ENCODE results near the gene IL1RAP. TPM values are rescaled to one million over a fixed set of nuclear protein-coding genes. Genes with fewer than 3 reads are reported as not detected.
"Not testable (repeated sequence)": the region's sequence is repeated elsewhere in the genome, so short reads cannot be mapped to it uniquely, and the experiment has no call there.

The IL1RAP gene
- total and polyA plus RNA-seq, 4 donors = 15.4 to 26.7 (median 21.4) TPM

- H3K4me3 ChIP-seq (ENCODE audit: low read depth, low read length) = no peak overlapping the region
- no CpG with 5 or more reads among the region's 4 CpGs for WGBS (ENCODE audit: insufficient coverage)
- no peak overlapping the region for H3K27ac ChIP-seq (ENCODE audit: low read depth, low read length)
- no peak for DNase-seq (ENCODE audit: low read depth in 4 of 6, low spot score in 6 of 6)
- H3K9me3 ChIP-seq (ENCODE audit: control insufficient read depth, insufficient read depth, low read length) = no peaks in the 10 kb centered on the region
- no peaks in the 10 kb centered on the region for H3K27me3 ChIP-seq (ENCODE audit: control insufficient read depth, insufficient read depth, low read length)
- no peaks in the 10 kb centered on the region for H3K4me1 ChIP-seq (ENCODE audit: control insufficient read depth, insufficient read depth, low read length)
- no peaks in the 10 kb centered on the region for H3K36me3 ChIP-seq (ENCODE audit: control insufficient read depth, insufficient read depth, low read length)
Observed at GRCh38 chr3:190645932-190646460, 132.1 kb downstream of the IL1RAP start.

GRCh38 chr3:190646996-190647395, 133.1 kb downstream of the IL1RAP start:
- no peak for DNase-seq (ENCODE audit: low read depth in 4 of 6, low spot score in 6 of 6)
- Histone ChIP-seq H3K9me3 (ENCODE audit: control insufficient read depth, insufficient read depth, low read length) (no peaks in the 10 kb centered on the region), H3K27ac (ENCODE audit: low read depth, low read length) (no peak overlapping the region), H3K4me3 (ENCODE audit: low read depth, low read length) (no peak overlapping the region), H3K27me3 (ENCODE audit: control insufficient read depth, insufficient read depth, low read length) (no peaks in the 10 kb centered on the region), H3K4me1 (ENCODE audit: control insufficient read depth, insufficient read depth, low read length) (no peaks in the 10 kb centered on the region), H3K36me3 (ENCODE audit: control insufficient read depth, insufficient read depth, low read length) (no peaks in the 10 kb centered on the region)
- 90% methylated on average over 1 of the region's 2 CpGs for WGBS (ENCODE audit: insufficient coverage)

- 68% methylated on average over 4 of the region's 5 CpGs for WGBS (ENCODE audit: insufficient coverage)
- peak in 1 of 6 donors; percentile 48 for DNase-seq (ENCODE audit: low read depth in 4 of 6, low spot score in 6 of 6)
Observed at GRCh38 chr3:190655933-190656332, 142.0 kb downstream of the IL1RAP start.

GRCh38 chr3:190658106-190658505, 144.2 kb downstream of the IL1RAP start:
- no peaks in the 10 kb centered on the region for H3K36me3 ChIP-seq (ENCODE audit: control insufficient read depth, insufficient read depth, low read length)
- H3K27me3 ChIP-seq (ENCODE audit: control insufficient read depth, insufficient read depth, low read length) = no peaks in the 10 kb centered on the region
- no peak overlapping the region for H3K27ac ChIP-seq (ENCODE audit: low read depth, low read length)
- no peaks in the 10 kb centered on the region for H3K4me1 ChIP-seq (ENCODE audit: control insufficient read depth, insufficient read depth, low read length)
- 88% methylated on average over 1 of the region's 1 CpG for WGBS (ENCODE audit: insufficient coverage)
- H3K4me3 ChIP-seq (ENCODE audit: low read depth, low read length) = no peak overlapping the region
- no peak for DNase-seq (ENCODE audit: low read depth in 4 of 6, low spot score in 6 of 6)
- H3K9me3 ChIP-seq (ENCODE audit: control insufficient read depth, insufficient read depth, low read length) = no peaks in the 10 kb centered on the region

More at GRCh38 chr3:190655933-190656332, 142.0 kb downstream of the IL1RAP start:
- Histone ChIP-seq H3K4me1 (ENCODE audit: control insufficient read depth, insufficient read depth, low read length) (no peaks in the 10 kb centered on the region), H3K27me3 (ENCODE audit: control insufficient read depth, insufficient read depth, low read length) (no peaks in the 10 kb centered on the region), H3K4me3 (ENCODE audit: low read depth, low read length) (no peak overlapping the region), H3K27ac (ENCODE audit: low read depth, low read length) (no peak overlapping the region), H3K9me3 (ENCODE audit: control insufficient read depth, insufficient read depth, low read length) (no peaks in the 10 kb centered on the region), H3K36me3 (ENCODE audit: control insufficient read depth, insufficient read depth, low read length) (no peaks in the 10 kb centered on the region)

DNA sequence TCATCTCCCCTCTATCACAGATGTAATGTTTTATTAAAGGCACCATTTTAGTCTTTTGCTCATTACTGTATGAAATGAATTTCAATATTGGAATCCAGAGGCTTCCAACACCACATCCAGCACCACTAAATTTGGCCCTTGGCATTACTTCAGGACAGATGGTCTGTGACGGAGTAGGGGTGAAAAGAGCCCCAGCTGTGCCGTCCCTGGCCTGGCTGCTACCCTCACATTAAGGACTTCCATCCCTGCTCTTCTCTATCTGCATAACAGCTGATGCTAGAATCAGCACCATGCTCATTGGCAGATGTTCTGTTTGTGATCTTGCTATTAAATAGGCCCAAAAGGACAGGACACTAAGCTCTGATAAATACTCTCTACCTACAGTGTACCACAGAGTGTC, 152.9 kb downstream of the IL1RAP start:
- Histone ChIP-seq H3K36me3 (ENCODE audit: control insufficient read depth, insufficient read depth, low read length) (no peaks in the 10 kb centered on the region), H3K4me1 (ENCODE audit: control insufficient read depth, insufficient read depth, low read length) (no peaks in the 10 kb centered on the region), H3K27me3 (ENCODE audit: control insufficient read depth, insufficient read depth, low read length) (no peaks in the 10 kb centered on the region), H3K27ac (ENCODE audit: low read depth, low read length) (no peak overlapping the region), H3K9me3 (ENCODE audit: control insufficient read depth, insufficient read depth, low read length) (no peaks in the 10 kb centered on the region), H3K4me3 (ENCODE audit: low read depth, low read length) (no peak overlapping the region)
- 75% methylated on average over 2 of the region's 2 CpGs for WGBS (ENCODE audit: insufficient coverage)
- DNase-seq (ENCODE audit: low read depth in 4 of 6, low spot score in 6 of 6) = peak in 2 of 6 donors; percentile 2 to 74

GRCh38 chr3:190671658-190672057, 157.8 kb downstream of the IL1RAP start:
- no peaks in the 10 kb centered on the region for H3K4me1 ChIP-seq (ENCODE audit: control insufficient read depth, insufficient read depth, low read length)
- no peaks in the 10 kb centered on the region for H3K9me3 ChIP-seq (ENCODE audit: control insufficient read depth, insufficient read depth, low read length)
- no peak overlapping the region for H3K27ac ChIP-seq (ENCODE audit: low read depth, low read length)
- H3K27me3 ChIP-seq (ENCODE audit: control insufficient read depth, insufficient read depth, low read length) = no peaks in the 10 kb centered on the region
- no peak overlapping the region for H3K4me3 ChIP-seq (ENCODE audit: low read depth, low read length)
- DNase-seq (ENCODE audit: low read depth in 4 of 6, low spot score in 6 of 6) = no peak
- no CpG with 5 or more reads among the region's 4 CpGs for WGBS (ENCODE audit: insufficient coverage)
- no peaks in the 10 kb centered on the region for H3K36me3 ChIP-seq (ENCODE audit: control insufficient read depth, insufficient read depth, low read length)

- Histone ChIP-seq H3K4me1 (ENCODE audit: control insufficient read depth, insufficient read depth, low read length) (no peaks in the 10 kb centered on the region), H3K27ac (ENCODE audit: low read depth, low read length) (no peak overlapping the region), H3K4me3 (ENCODE audit: low read depth, low read length) (no peak overlapping the region), H3K9me3 (ENCODE audit: control insufficient read depth, insufficient read depth, low read length) (no peaks in the 10 kb centered on the region), H3K36me3 (ENCODE audit: control insufficient read depth, insufficient read depth, low read length) (no peaks in the 10 kb centered on the region), H3K27me3 (ENCODE audit: control insufficient read depth, insufficient read depth, low read length) (no peaks in the 10 kb centered on the region)
- no peak for DNase-seq (ENCODE audit: low read depth in 4 of 6, low spot score in 6 of 6)
- WGBS (ENCODE audit: insufficient coverage) = no CpG with 5 or more reads among the region's 3 CpGs
Observed at GRCh38 chr3:190673148-190673547, 159.3 kb downstream of the IL1RAP start.

GRCh38 chr3:190676481-190676880, 162.6 kb downstream of the IL1RAP start:
- no peaks in the 10 kb centered on the region for H3K36me3 ChIP-seq (ENCODE audit: control insufficient read depth, insufficient read depth, low read length)
- WGBS (ENCODE audit: insufficient coverage) = no CpG with 5 or more reads among the region's 3 CpGs
- no peak for DNase-seq (ENCODE audit: low read depth in 4 of 6, low spot score in 6 of 6)
- H3K4me3 ChIP-seq (ENCODE audit: low read depth, low read length) = no peak overlapping the region
- H3K27me3 ChIP-seq (ENCODE audit: control insufficient read depth, insufficient read depth, low read length) = no peaks in the 10 kb centered on the region
- H3K4me1 ChIP-seq (ENCODE audit: control insufficient read depth, insufficient read depth, low read length) = no peaks in the 10 kb centered on the region
- no peak overlapping the region for H3K27ac ChIP-seq (ENCODE audit: low read depth, low read length)
- H3K9me3 ChIP-seq (ENCODE audit: control insufficient read depth, insufficient read depth, low read length) = no peaks in the 10 kb centered on the region

DNA sequence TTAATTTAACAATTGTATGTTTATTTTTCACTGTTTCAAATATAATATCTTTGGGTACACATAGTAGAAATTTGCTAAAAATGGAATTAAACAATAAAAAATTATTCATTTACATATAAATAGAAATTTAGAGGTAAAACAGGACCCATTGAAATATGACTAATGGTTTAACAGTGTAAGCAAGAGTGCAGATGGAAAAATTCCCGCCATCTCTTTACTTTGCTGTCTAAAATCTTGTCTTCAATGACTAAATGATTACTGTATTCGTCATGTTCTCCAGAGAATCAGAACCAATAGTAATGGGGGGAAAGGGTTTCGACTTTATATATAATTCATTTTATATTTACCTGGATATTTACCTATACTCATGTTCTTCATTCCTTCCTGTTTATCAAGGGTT, 163.1 kb downstream of the IL1RAP start:
- Histone ChIP-seq H3K4me1 (ENCODE audit: control insufficient read depth, insufficient read depth, low read length) (no peaks in the 10 kb centered on the region), H3K27me3 (ENCODE audit: control insufficient read depth, insufficient read depth, low read length) (no peaks in the 10 kb centered on the region), H3K36me3 (ENCODE audit: control insufficient read depth, insufficient read depth, low read length) (no peaks in the 10 kb centered on the region), H3K9me3 (ENCODE audit: control insufficient read depth, insufficient read depth, low read length) (no peaks in the 10 kb centered on the region), H3K4me3 (ENCODE audit: low read depth, low read length) (no peak overlapping the region), H3K27ac (ENCODE audit: low read depth, low read length) (no peak overlapping the region)
- no CpG with 5 or more reads among the region's 3 CpGs for WGBS (ENCODE audit: insufficient coverage)
- no peak for DNase-seq (ENCODE audit: low read depth in 4 of 6, low spot score in 6 of 6)

DNA sequence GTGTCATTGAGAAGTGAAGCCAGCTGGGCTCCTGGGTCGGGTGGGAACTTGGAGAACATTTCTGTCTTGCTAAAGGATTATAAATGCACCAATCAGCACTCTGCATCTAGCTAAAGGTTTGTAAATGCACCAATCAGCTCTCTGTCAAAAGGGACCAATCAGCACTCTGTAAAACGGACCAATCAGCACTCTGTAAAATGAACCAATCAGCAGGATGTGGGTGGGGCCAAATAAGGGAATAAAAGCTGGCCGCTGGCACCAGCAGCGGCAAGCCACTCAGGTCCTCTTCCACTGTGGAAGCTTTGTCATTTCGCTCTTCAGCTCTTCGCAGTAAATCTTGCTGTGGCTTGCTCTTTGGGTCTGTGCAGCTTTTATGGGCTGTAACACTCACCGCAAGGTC, 164.0 kb downstream of the IL1RAP start:
- 96% methylated on average over 6 of the region's 7 CpGs for WGBS (ENCODE audit: insufficient coverage)
- H3K4me3 ChIP-seq (ENCODE audit: low read depth, low read length); H3K27me3 ChIP-seq (ENCODE audit: control insufficient read depth, insufficient read depth, low read length); H3K36me3 ChIP-seq (ENCODE audit: control insufficient read depth, insufficient read depth, low read length); H3K9me3 ChIP-seq (ENCODE audit: control insufficient read depth, insufficient read depth, low read length); H3K4me1 ChIP-seq (ENCODE audit: control insufficient read depth, insufficient read depth, low read length); DNase-seq (ENCODE audit: low read depth in 4 of 6, low spot score in 6 of 6); H3K27ac ChIP-seq (ENCODE audit: low read depth, low read length): not testable (repeated sequence)

Data from spinal cord (tissue), 10 donors.